Measurements from ENCODE around the gene DHRSX.
"Not testable (repeated sequence)": the region's sequence is repeated elsewhere in the genome, so short reads cannot be mapped to it uniquely, and the experiment has no call there.

DHRSX gene

GRCh38 chrX:2242980-2243379 lies 257.8 kb downstream of the DHRSX start:
- DNase-seq: no peak

DNA sequence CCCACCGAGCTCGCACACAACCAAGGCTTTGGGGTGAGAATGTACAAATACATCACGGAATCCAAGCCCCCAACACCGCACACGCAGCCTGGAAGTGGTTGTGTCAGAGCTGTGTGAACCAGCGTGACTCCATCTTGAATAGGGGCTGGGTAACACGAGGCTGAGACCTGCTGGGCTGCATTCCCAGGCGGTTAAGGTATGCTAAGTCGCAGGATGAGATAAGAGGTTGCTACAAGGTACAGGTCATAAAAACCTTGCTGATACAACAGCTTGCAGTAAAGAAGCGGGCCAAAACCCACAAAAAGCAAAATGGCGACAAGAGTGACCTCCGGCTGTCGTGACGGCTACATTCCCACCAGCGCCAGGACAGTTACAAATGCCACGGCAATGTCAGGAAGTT lies 258.4 kb downstream of the DHRSX start:
- DNase-seq: no peak

DNA sequence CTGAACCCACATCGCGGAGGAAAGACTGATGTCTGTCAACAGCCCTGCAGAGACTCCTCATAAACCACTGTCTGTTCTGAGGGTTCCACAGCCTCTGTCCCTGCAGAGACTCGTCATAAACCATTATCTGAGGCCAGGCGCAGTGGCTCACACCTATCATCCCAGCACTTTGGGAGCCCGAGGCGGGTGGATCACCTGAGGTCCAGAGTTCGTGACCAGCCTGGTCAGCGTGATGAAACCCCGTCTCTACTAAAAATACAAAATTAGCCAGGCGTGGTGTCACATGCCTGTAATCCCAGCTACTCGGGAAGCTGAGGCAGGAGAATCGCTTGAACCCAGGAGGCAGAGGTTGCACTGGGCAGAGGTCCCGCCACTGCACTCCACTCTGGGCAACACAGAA lies 259.3 kb downstream of the DHRSX start:
- DNase-seq: not testable (repeated sequence)

- not testable (repeated sequence) for DNase-seq
Measured at GRCh38 chrX:2240761-2241160, 260.0 kb downstream of the DHRSX start.

DNA sequence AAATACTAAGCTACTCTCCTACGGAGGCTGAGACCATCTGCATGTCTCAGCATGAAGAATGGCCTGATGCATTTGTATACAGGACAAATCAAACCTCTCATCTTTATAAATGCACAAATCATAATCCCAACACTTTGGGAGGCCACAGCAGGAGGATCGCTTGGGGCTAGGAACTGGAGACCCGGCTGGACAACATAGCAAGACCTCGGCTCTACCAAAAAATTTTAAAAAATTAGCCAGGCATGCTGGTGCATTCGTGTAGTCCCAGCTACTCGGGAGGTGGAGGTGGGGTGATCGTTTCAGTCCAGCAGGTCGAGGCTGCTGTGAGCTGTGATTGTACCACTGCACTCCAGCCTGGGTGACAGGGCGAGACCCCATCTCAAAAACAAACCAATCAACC lies 262.8 kb downstream of the DHRSX start:
- DNase-seq: no peak

DNA sequence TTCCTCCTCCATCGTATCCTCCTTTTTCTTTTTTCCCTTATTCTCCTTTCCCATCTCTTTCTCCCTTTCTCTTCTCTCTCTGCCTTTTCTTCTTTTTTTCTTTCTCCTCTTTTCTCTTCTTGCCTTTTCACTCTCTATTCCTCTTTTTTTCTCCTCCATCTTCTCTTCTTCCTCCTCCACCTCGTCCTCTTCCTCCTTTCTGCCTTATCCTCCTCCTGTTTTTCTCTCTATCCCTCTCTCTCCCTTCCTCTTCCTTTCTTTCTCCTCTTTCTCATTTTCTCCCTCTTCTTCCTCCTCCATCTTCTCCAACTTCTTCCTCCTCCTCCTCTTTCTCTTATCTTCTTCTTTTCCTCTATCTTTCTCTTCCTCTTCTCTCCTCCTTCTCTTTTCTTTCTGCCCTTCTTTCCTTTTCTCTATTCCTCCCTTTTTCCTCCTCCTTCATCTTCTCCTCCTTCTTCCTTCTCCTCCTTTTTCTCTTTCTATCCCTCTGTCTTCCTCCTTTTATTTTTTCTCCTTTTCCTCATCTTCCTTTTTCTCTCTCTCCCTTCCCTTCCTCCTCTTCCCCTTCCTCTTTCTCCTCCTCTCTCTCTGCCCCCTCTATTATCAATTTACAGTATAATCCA lies 269.1 kb downstream of the DHRSX start:
- no peak for DNase-seq

DNA sequence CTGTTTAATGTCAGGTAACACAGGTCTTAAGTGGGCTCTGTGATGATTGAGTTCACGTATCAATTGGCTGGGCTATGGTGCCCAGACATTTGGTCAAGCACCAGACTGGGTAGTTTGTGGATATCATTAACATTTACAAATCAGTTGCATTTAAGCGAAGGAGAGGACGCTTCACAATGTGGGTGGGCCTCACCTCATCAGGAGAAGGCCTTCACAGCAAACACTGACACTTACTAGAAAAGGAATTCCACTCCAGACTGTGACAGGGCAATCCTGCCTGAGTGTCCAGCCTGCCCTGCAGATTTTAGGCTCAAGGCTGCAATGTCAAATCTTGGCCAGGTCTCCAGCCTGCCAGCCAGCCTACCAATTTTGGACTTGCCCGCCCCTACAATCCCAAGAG lies 270.3 kb downstream of the DHRSX start:
- DNase-seq: no peak

DNA sequence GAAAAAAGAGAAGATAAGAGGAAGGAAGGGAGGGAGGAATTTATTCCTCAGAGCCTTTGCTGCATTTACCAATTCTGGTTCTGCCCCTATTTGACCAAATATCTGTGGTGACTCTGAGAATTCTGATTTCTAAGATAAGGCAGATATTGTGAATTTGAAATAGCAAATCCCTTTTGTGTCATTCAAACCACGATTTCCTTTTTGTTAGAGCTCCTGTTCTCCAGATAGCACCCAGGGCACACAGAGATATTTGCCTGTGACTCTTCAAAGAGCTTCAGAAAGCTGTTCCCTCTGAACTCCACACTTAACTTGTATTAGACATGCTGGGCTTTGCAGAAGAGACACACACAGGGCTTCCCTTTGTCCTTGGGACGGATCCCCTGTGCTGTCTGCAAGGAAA lies 272.2 kb downstream of the DHRSX start:
- DNase-seq: no peak

DNA sequence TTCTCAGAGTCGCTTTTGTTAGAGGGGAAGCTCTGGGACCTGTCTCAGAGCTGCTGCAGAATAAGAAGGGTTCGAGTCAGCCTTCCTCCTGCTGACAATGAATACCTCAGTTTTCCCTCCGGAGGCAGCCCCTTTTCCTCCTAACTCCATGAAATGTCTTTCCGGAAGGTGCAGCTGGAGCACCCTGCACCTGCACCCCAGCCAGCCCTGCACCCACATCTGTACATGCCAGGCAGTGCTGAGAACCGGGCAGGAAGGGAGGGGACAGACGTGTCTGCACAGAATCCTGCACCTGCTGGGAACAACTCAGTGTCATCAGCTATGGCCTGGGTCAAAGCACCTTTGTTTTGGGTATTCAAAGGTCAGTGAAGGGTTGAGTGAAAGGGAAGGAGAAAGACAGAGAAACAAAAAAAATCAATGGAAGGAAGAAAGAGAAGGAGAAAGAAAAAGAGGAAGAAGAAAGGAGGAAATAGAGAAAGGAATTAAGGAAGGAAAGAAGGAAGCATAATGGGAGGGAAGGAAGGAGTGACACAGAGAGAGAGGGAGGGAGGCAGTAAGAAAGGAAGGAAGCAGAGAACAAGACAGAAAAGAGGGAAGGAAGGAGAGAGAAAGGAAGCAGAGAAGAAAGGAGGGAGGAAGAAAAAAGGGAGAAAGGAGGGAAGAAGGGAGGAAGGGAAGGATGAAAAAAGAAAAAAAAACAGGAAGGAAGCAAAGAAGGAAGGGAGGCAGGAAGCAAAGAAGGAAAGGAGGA lies 273.7 kb downstream of the DHRSX start:
- DNase-seq: no peak

DNA sequence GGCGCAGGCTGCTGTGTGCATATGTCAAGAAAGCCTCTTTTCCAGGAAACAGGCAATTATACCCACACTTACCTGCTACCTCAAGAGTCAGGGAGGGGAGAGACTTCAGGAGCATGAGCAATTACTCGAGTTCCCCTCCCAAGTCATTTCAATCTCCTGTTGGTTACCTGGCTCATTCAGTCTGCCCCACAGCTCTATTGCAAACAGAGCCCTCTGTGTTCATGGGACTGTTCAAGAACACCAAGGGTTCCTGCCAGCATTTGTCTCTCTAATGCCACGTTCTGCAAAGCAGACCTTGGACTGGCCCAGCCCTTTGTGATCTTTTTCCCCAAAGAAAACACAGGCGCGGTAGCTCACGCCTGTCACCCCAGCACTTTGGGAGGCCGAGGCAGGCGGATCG lies 274.6 kb downstream of the DHRSX start:
- DNase-seq: no peak

DNA sequence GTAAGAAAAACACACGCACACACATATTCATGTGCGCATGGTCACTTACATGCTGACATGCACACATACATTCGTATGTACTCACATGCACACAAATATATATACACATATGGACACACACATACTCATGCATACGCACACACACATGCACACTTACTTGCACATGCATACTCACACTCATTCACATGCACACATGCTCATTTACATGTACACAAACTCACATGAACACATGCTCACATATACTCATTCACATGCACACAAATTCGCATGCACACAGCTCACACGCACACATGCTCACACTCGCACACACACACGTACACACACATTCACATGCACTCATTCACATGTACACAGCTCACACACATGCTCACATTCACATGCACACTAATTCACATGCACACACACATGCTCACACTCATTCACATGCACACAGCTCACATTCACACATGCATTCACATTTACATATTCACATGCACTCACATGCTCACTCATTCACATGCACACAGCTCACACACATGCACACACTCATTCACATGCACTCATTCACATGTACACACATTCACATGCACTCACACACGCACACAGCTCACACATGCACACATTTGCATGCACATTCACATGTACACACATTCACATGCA lies 276.1 kb downstream of the DHRSX start:
- DNase-seq: no peak

GRCh38 chrX:2224161-2224560 lies 276.6 kb downstream of the DHRSX start:
- no peak for DNase-seq

DNA sequence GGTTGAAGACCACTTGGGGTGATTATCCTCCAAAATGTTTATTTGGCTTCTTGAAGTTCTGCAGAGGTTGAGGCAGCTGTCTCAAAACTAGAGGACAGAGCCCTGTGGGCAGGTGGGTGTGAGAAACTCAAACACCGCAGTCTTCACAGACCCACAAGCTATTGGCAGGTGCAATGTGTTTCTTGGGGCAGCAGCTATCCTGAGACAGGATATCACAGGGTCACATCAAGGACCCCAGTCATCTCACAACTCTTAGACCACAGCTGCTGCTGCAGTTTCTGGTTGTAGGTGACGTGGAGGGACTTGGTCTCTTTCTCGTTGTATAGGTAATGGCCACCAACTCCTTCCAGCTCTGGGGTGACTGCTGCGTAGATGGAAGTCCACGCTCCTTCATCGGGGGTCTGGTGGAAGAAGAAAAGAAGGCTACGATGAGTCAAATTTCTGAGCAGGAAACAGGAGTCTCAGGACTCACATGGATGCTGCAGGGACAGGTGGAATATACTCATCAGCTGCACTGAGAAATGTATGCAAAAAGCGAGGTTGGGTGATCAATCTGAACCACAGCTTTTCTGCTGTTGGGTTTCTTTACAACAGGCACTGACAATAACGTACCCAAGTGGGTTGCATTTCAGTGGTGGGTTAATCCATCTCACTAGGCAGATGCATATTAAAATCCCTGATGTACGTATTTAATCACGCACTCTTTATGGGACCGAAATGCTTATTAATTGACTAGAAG lies 279.8 kb downstream of the DHRSX start:
- DNase-seq: no peak

GRCh38 chrX:2220296-2220695 lies 280.5 kb downstream of the DHRSX start:
- no peak for DNase-seq

GRCh38 chrX:2214138-2214823 lies 286.5 kb downstream of the DHRSX start:
- not testable (repeated sequence) for DNase-seq

DNA sequence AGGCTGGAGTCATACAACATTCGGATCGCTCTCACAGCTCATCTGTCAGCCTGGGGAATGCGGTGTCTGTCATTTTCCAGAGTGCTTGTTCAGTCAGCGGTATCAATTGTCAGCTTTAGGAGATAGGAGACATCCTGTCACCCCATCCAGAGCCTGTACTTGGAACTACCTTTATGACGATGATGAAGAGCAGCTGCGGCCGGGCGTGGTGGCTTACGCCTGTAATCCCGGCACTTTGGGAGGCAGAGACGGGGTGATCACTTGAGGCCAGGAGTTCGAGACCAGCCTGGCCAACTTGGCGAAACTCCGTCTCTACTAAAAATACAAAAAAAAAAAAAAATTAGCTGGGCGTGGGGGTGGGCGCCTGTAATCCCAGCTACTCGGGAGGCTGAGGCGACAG lies 289.1 kb downstream of the DHRSX start:
- DNase-seq: not testable (repeated sequence)

GRCh38 chrX:2193273-2193592 lies 307.5 kb downstream of the DHRSX start:
- no peak for DNase-seq

DNA sequence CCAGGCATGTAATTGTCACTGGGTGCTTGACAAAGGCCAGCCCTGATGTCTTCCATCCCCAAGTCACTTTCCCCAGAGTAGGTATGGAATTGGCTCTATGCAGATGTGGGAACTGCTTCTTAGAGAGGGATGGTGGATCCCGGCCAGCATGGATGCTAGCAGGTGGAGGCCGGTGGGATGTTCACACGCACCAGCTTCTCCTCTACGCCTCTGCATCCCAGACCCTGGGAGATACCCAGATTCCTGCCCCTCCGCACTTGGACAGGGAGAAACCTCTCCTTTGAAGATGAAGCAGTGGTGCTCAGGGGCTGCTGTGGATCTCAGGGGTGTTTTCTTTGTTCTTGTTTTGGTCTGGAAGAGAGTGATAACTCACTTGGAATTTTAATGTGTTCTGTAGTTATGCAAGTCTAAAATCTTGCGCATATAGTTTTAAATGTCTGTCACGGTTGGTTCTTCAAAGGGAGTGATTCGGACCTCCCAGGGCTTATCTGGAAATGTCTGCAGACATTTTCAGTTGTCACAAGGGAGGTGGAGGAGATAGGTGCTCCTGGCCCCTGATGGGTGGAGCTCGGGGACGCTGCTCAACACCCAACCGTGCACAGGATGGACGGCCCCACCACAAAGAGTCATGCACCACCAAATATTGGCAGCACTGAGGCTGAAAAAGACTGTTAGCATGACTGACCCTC lies 308.0 kb downstream of the DHRSX start:
- no peak for DNase-seq

DNA sequence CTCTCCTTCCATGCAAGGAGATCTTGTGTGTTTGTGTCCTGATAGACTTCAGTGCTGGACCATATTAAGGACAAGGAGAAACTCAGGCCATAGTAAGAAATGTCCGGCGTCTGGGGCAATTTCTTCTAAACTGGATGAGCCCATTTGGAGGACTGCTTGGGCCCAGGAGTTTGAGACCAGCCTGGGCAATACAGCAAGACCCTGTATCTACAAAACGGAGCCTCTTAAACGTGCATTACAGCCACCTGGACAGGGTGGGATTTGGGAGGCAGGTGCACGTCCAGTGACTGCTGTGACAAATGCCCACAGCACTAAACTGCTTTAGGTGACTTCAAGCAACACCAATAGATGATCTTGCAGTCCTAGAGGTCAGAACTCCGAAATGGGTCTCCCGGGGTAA lies 311.9 kb downstream of the DHRSX start:
- DNase-seq: no peak

DNA sequence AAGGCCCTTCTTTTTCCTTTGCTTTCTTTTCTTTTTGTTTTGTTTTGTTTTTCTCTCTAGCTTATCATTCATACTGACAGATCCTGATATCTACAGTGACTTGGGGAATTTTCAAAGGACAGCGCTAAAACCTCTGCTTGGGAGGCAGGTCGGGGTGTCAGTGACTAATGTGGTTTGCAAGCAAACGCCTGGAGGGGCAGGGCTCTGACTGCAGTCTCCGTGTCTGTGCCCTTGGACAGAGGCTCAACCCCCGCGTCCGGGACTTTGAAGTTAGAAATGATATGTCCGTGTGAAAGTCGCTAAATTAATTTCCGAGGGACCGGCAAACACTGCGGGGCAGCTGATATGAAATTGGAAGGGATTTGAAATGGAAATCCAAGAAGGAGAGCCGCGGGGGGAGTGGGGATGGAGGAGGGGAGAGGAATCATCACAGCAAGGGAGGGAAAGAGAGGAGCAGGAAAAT lies 312.4 kb downstream of the DHRSX start:
- DNase-seq: no peak

GRCh38 chrX:2187352-2188115 lies 313.2 kb downstream of the DHRSX start:
- DNase-seq: no peak

All from NCI-H187 treated with DMSO at 0.1 percent for 48 hours (cell line).